Glutamatergic neuron (in vitro differentiated cells): ENCODE measurements around the gene OXGR1. TPM values are rescaled to one million over a fixed set of nuclear protein-coding genes. Genes with fewer than 3 reads are reported as not detected.
"Not testable (repeated sequence)": the region's sequence is repeated elsewhere in the genome, so short reads cannot be mapped to it uniquely, and the experiment has no call there.

Source experiments
- DNase-seq: peaks from one replicate; pipeline ENCODE4 v3.0.0; 2022
- H3K27ac Mint-ChIP-seq: one replicate; pipeline ENCODE4 v1.8.0; 2020; ENCODE audit warnings: mild to moderate bottlenecking, mixed read lengths, inconsistent platforms; ENCODE audit not compliant: unreplicated experiment
- H3K27me3 Mint-ChIP-seq: one replicate; pipeline ENCODE4 v1.8.0; 2020; ENCODE audit warnings: mild to moderate bottlenecking, moderate library complexity, mixed read lengths, inconsistent platforms; ENCODE audit not compliant: unreplicated experiment
- H3K36me3 Mint-ChIP-seq: one replicate; pipeline ENCODE4 v1.8.0; 2020; ENCODE audit warnings: mild to moderate bottlenecking, mixed read lengths, inconsistent platforms; ENCODE audit not compliant: unreplicated experiment
- H3K4me1 Mint-ChIP-seq: one replicate; pipeline ENCODE4 v1.8.0; 2020; ENCODE audit warnings: mild to moderate bottlenecking, low read depth, mixed read lengths, inconsistent platforms; ENCODE audit not compliant: unreplicated experiment
- H3K4me3 Mint-ChIP-seq: one replicate; pipeline ENCODE4 v1.8.0; 2020; ENCODE audit warnings: mild to moderate bottlenecking, mixed read lengths, inconsistent platforms; ENCODE audit not compliant: unreplicated experiment
- H3K9me3 Mint-ChIP-seq: one replicate; pipeline ENCODE4 v1.8.0; 2020; ENCODE audit warnings: mild to moderate bottlenecking, moderate library complexity, mixed read lengths, inconsistent platforms; ENCODE audit not compliant: unreplicated experiment
- total RNA-seq: library from RNA; stranded (reverse); fragmentation: NEBNext Ultra II Directional; extraction: Animal tissue kit (Norgen Biotek cat#: 25700); gene quantifications from one replicate; pipeline ENCODE4 v1.2.1, GENCODE V29; 2021; ENCODE audit not compliant: unreplicated experiment
- TF ChIP-seq, protein P1 (sequence below): fragments of 200-600 bp; sonication (generic); IDR thresholded peaks from one replicate; pipeline ENCODE4 v1.5.0; 2021; ENCODE audit not compliant: partially characterized antibody, unreplicated experiment

OXGR1 gene
- total RNA-seq, 1 donor from 2014 or later: not detected

DNA sequence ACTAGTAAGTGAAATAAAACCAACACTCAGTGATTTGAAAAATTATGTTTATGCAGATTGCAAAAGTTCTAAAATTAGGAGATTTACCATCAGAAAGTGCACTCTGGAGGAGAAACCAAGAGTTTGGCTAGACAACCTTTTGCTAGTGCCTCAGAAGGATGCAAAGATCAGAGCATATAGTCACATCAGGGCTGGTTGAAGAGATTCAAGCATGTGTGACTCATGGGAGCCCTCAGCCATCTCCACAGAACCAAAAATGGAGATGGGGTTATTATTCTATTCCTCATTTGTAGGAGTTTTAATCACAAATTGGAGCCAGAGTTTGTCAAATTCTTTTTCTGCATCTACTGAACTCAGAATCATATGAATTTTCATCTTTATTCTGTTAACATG, 32.9 kb upstream of the OXGR1 start:
- Mint-ChIP-seq H3K27ac (no peak overlapping the region), H3K36me3 (no peaks in the 10 kb centered on the region), H3K27me3 (no peaks in the 10 kb centered on the region), H3K4me1 (no peaks in the 10 kb centered on the region), H3K9me3 (no peaks in the 10 kb centered on the region), H3K4me3 (no peak overlapping the region)
- TF ChIP-seq, protein P1, sequence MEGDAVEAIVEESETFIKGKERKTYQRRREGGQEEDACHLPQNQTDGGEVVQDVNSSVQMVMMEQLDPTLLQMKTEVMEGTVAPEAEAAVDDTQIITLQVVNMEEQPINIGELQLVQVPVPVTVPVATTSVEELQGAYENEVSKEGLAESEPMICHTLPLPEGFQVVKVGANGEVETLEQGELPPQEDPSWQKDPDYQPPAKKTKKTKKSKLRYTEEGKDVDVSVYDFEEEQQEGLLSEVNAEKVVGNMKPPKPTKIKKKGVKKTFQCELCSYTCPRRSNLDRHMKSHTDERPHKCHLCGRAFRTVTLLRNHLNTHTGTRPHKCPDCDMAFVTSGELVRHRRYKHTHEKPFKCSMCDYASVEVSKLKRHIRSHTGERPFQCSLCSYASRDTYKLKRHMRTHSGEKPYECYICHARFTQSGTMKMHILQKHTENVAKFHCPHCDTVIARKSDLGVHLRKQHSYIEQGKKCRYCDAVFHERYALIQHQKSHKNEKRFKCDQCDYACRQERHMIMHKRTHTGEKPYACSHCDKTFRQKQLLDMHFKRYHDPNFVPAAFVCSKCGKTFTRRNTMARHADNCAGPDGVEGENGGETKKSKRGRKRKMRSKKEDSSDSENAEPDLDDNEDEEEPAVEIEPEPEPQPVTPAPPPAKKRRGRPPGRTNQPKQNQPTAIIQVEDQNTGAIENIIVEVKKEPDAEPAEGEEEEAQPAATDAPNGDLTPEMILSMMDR: no peak
- DNase-seq: no peak

DNA sequence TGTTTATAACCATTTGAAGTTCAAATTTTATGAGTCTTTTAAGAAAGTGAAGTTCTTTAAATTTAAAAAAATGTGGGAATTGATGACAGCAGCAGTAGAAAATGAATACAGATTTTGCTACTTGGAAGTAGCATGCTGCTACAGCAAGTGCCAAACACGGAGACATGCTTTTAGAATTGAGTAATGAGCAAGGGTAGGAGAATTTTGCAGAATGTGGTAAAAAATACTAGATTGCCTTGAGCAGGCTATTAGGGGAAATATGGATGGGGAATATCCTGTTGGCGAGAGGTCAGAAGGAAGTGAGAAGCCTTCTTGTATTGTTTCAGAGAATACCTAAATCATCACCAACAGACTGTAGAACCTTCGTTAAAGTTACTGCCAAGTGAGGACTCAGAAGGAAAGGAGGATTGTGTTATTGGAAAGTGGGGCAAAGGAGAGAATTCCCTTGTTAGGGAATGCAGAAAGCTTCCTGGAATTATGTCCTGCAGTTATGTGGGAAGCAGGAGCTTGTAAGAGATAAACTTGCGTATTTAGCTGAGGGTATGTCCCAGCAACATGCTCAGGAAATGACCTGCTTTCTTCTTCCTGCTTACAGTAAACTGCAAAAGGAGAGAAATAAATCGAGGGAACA, 32.4 kb upstream of the OXGR1 start:
- no peaks in the 10 kb centered on the region for H3K27me3 Mint-ChIP-seq
- H3K4me1 Mint-ChIP-seq: no peaks in the 10 kb centered on the region

DNA sequence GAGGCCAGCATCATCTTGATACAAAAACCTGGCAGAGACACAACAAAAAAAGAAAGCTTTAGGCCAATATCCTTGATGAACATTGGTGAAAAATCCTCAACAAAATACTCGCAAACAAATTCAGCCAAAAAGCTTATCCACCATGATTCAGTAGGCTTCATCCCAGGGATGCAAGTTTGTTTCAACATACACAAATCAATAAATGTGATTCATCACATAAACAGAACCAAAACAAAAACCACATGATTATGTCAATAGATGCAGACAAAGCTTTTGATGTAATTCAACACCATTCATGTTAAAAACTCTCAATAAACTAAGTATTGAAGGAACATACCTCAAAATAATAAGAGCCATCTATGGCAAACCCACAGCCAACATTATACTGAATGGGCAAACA, 29.5 kb upstream of the OXGR1 start:
- not testable (repeated sequence) for H3K4me1 Mint-ChIP-seq, H3K9me3 Mint-ChIP-seq, H3K27me3 Mint-ChIP-seq, DNase-seq, H3K4me3 Mint-ChIP-seq, H3K36me3 Mint-ChIP-seq, H3K27ac Mint-ChIP-seq

More for the DNA sequence above, 32.4 kb upstream of the OXGR1 start:
- no peak for DNase-seq
- Mint-ChIP-seq H3K9me3 (no peaks in the 10 kb centered on the region), H3K4me3 (no peak overlapping the region), H3K36me3 (no peaks in the 10 kb centered on the region), H3K27ac (no peak overlapping the region)
- TF ChIP-seq, protein P1: no peak

DNA sequence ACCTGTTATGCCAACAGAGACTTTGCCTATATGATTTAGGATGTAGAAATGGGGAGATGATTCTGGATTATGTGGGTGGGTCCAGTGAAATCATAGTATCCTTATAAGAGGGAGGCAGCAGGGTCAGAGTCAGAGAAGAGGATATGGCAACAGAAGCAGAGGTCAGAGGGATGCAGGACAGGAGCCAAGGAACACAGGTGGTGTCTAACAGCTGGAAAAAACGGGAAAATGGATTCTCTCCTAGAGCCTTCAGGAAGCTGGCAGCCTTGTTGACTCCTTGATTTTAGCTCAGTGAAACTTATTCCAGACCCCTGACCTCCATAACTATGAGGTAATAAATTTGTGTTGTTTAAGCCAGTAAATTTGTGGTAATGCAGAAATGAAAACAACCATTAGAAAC, 28.8 kb upstream of the OXGR1 start:
- Mint-ChIP-seq H3K4me3 (no peak overlapping the region), H3K9me3 (no peaks in the 10 kb centered on the region), H3K27ac (no peak overlapping the region), H3K27me3 (no peaks in the 10 kb centered on the region), H3K36me3 (no peaks in the 10 kb centered on the region), H3K4me1 (peaks cover 4% of the 10 kb centered on the region)
- no peak for DNase-seq
- TF ChIP-seq, protein P1: no peak

DNA sequence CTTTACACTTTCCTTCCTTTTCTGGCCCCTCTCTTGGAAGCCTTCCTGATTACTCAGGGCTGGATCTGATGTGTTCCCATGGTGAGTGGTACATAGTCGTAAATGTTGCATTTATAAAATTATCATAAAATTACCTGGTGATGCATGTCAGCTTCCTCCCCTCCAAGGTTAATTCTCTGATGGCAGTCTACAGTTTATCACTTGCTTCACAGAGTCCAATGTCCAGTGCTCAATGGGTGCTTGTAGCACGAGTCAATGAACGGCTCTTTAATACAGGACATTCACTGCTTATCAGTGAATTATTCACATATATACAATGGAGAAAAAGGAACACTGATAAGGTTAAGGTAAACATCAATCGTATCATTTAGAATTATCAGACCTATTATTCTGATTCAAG, 27.0 kb upstream of the OXGR1 start:
- Mint-ChIP-seq H3K9me3 (no peaks in the 10 kb centered on the region), H3K27me3 (no peaks in the 10 kb centered on the region), H3K4me1 (peaks cover 4% of the 10 kb centered on the region), H3K4me3 (no peak overlapping the region), H3K27ac (no peak overlapping the region), H3K36me3 (no peaks in the 10 kb centered on the region)
- DNase-seq: no peak
- TF ChIP-seq, protein P1: no peak
